Fibroblast of the aortic adventitia (primary cell): ENCODE data around the gene DBNDD2. TPM values are rescaled to one million over a fixed set of nuclear protein-coding genes. Genes with fewer than 3 reads are reported as not detected.

Source experiments
- DNase-seq: peaks from one replicate; pipeline ENCODE4 v3.0.0-alpha.2; 2010; ENCODE audit warnings: low read depth
- H3K4me3 ChIP-seq: 2 replicates; pipeline ENCODE4 v1.5.1; 2011; ENCODE audit warnings: low read depth, mild to moderate bottlenecking, control low read depth, low read length, moderate library complexity
- total RNA-seq: library from RNA; depleted of rRNA; stranded (reverse); fragments of >200 nt; gene quantifications from 2 replicates; pipeline ENCODE4 v1.2.3, GENCODE V29; 2012; ENCODE audit warnings: low replicate concordance
- TF ChIP-seq, protein P1 (sequence below): IDR thresholded peaks from 2 replicates; pipeline ENCODE4 v1.5.1; 2011; ENCODE audit warnings: mild to moderate bottlenecking, low read length, control low read depth, inconsistent platforms; ENCODE audit not compliant: insufficient read depth

DBNDD2 gene
- total RNA-seq, 1 donor, result 4.6 TPM

DNA sequence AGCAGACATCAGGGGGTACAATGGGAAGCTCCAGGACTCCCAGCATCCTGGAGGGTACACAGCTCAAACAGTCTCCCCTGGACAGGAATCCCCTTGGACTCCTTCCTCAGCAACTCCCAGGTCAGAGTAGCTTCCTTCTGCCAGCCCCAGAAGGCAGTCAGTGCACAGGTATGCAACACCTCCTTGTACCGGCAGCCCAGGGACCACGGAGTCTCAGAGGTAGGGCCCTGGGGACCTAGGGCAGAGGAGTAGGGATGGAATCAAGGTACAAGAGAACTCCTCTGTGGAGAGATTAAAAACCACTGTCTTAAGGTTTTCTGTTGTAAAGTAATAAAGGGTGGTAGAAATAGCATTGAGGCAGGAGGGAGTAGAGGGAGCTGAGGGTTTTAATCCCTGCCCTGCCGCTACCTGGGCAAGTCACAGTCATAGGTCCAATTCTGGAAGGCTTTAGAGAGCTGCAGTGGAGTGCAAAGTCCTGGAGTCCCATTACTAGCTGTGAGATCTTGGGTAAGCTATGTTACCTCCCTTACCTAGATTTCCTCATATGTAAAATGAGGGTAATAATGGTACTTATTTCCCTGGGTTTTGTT lies 37.4 kb upstream of the DBNDD2 start:
- H3K4me3 ChIP-seq, result no peak overlapping the region
- TF ChIP-seq, protein P1, sequence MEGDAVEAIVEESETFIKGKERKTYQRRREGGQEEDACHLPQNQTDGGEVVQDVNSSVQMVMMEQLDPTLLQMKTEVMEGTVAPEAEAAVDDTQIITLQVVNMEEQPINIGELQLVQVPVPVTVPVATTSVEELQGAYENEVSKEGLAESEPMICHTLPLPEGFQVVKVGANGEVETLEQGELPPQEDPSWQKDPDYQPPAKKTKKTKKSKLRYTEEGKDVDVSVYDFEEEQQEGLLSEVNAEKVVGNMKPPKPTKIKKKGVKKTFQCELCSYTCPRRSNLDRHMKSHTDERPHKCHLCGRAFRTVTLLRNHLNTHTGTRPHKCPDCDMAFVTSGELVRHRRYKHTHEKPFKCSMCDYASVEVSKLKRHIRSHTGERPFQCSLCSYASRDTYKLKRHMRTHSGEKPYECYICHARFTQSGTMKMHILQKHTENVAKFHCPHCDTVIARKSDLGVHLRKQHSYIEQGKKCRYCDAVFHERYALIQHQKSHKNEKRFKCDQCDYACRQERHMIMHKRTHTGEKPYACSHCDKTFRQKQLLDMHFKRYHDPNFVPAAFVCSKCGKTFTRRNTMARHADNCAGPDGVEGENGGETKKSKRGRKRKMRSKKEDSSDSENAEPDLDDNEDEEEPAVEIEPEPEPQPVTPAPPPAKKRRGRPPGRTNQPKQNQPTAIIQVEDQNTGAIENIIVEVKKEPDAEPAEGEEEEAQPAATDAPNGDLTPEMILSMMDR, result no peak

DNA sequence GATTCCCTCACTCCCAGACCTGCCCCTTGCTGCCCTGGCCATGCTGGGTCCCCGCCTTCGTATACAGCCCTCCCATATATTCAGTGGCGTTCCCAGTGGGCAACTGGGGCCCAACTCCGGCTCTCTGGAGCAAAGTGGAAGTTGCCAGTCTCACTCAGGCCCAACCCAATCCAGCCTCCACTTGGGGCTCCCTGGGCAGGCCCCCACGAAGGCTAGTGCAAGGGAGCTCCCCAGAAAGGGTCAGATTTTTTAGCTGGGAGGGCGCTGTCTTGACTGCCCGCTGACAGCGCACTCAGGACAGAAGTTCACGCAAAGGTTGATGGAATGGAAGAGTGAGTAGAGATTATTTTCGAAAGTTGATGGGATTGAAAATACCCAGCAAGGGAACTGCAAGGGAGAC lies 35.8 kb upstream of the DBNDD2 start:
- no peak overlapping the region for H3K4me3 ChIP-seq
- TF ChIP-seq, protein P1, result no peak
- no peak for DNase-seq

More for the DNA sequence above, 37.4 kb upstream of the DBNDD2 start:
- no peak for DNase-seq

DNA sequence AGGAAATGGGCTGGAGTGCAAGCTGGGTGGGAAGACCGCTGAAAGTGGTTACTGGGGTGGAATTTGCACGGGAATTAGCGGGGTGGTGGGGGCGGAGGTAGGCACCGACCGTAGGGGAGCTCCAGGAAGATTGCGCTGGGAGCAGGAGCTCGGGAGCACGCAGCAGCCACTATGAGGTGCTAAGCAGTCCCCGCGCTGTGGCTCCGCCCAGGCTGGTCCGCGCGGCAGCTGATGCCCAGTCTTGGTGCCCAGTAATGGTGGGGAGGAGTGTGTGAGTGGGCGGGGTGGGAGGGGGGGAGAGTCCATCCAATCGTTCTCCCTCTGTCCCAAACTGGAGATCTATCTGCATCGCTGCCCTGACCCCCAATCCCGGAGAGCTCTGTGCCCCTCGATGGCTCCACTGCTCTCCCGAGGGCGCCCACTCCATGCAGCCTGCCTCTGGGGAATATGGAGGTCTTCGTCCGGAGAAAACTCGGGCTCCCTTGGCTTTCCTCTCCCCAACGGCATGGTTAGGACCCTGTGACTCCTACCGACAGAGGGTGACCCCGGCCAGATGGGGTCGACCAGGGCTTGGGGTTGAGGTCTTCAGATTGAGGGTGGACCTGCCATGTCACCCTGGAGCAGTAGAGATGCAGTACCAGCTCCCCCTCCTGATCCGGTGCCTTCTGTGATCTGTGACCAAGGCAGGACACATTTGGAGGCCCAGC lies 35.3 kb upstream of the DBNDD2 start:
- DNase-seq, result no peak
- H3K4me3 ChIP-seq, result no peak overlapping the region
- TF ChIP-seq, protein P1, result no peak

DNA sequence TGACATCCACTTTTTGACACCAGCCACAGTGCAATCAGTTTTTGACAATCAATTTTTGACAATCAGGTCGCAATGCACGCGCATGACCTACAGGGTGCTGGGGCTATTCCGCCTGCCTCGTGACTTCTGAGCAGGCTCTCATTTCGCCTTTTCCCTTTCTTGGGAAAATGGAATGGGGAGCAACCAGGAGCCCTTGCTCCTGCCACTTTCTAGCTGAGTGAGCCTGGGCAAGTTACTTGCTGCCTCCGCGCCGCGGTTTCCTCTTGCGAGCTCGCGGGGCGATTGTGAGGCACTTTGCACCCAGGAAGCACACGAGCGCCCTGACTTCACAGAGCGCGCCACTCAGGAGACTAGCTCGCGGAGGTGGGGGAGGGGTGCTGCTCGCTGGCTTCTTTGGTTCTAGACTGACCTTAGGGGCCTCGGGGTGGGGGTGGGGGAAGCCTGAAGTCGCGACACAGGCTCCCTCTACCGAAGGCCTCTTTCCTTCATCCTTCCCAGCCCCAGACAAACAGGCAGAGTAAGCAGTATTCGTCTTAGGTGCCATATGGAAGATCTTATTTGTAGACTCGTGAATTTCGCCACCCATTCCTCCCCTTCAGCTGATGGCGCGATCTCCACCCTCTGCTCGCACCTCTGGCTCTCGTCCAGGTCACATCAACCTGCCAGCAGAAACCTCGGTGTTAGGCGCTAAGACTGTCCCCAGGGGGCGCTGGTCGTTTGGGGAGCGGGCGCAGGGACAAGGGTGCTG lies 34.6 kb upstream of the DBNDD2 start:
- TF ChIP-seq, protein P1, result peak; percentile 90
- peak; percentile 87 for DNase-seq
- H3K4me3 ChIP-seq, result peak overlapping the region; percentile 52

DNA sequence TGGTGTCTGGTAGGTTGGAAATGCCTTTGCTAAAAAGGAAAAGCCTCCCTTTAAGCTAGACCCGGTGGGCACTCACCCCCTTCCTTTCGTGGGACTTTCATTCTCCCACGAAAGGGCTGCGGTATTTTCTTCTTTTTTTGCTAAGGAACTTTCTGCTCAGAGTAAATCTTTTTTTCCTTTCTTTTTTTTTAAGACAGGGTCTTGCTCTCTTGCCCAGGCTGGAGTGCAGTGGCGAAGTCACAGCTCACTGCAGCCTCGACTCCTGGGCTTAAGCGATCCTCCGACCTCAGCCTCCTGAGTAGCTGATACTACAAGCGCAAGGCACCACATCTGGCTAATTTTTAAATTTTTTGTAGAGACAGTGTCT lies 34.0 kb upstream of the DBNDD2 start:
- TF ChIP-seq, protein P1, result no peak
- DNase-seq, result no peak
- no peak overlapping the region for H3K4me3 ChIP-seq

DNA sequence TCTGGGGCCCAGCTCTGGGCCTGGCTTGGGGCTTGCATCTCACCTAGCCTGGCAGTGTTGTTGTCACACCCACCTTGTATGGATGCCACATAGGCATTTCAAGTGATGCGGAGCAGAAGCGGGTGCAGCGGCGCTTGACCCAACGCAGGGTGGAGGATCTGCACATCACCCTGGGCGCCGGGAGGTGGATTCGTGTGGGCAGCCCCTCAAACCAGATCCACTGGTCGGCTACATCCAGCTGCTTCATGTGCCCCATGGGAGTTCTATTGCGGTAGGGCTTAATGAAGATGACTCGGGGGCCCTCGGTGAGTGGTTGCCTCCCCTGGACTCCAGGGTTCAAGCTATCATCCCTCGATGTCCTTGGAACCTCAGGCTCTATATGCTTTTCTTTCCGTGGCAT lies 33.1 kb upstream of the DBNDD2 start:
- TF ChIP-seq, protein P1, result no peak
- DNase-seq, result no peak
- no peak overlapping the region for H3K4me3 ChIP-seq
